HUES6 (cell line): ENCODE measurements around the gene ARHGAP19.
A peak's percentile ranks its signal among the peaks of the same experiment; 100 is the strongest.

ENCODE experiments used
- H3K27ac ChIP-seq: 2 replicates; pipeline ENCODE4 v1.7.0; 2013; ENCODE audit warnings: low read depth, mild to moderate bottlenecking, low read length, inconsistent platforms
- H3K27me3 ChIP-seq: 2 replicates; pipeline ENCODE4 v1.6.1; 2013; ENCODE audit warnings: low read length; ENCODE audit not compliant: control insufficient read depth, insufficient read depth
- H3K36me3 ChIP-seq: 2 replicates; pipeline ENCODE4 v1.6.1; 2013; ENCODE audit warnings: low read length; ENCODE audit not compliant: control insufficient read depth, insufficient read depth
- H3K4me1 ChIP-seq: 2 replicates; pipeline ENCODE4 v1.6.1; 2013; ENCODE audit warnings: low read length; ENCODE audit not compliant: control insufficient read depth, insufficient read depth
- H3K4me3 ChIP-seq: 2 replicates; pipeline ENCODE4 v1.5.1; 2013; ENCODE audit warnings: low read depth, low read length
- H3K9ac ChIP-seq: one replicate; pipeline ENCODE4 v1.6.1; 2013; ENCODE audit warnings: mild to moderate bottlenecking, low read length
- H3K9me3 ChIP-seq: 2 replicates; pipeline ENCODE4 v1.6.1; 2013; ENCODE audit warnings: low read depth, low read length; ENCODE audit not compliant: control insufficient read depth, insufficient read depth

The ARHGAP19 gene

DNA sequence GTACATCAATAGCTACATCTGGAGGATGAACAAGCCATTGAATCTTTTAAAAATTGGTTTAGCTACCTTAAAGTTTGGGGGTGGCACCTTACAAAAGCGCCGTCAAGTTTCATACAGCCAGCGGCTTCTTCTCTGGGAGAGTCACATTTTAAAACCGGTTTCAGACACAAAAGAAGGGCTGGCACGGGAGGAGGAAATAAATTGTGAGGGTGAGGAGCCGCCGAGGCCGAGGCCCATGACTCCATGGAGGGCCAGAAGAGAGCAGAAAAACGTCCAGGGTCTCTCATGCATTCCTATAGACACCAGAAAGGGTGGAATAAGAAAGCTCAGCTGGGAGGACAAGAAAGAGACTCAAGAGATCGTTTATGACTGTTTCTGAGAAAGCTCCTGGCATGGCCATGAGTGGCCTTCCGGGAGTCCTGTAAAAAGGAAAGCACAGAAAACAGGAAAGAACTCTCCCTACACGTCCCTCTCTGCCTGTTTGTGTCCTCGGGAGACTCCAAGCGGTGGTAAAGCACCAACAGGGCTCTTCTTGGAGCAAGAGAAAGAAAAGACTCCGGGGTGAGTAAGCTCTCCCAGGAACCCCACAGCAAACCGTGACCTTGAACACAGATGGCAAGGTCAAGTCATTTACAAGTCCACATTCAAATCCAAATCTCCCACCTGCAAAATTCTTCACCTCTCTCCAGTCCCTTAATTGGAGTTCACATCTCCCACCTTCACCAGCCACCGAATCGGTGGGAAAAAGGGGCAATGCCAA is 40.3 kb upstream of the ARHGAP19 start:
- Histone ChIP-seq H3K9ac (peak overlapping the region; percentile 100), H3K36me3 (peaks cover 28% of the 10 kb centered on the region), H3K4me3 (peak overlapping the region; percentile 74), H3K27ac (peak overlapping the region; percentile 48), H3K9me3 (no peaks in the 10 kb centered on the region), H3K4me1 (peaks cover 46% of the 10 kb centered on the region), H3K27me3 (no peaks in the 10 kb centered on the region)

DNA sequence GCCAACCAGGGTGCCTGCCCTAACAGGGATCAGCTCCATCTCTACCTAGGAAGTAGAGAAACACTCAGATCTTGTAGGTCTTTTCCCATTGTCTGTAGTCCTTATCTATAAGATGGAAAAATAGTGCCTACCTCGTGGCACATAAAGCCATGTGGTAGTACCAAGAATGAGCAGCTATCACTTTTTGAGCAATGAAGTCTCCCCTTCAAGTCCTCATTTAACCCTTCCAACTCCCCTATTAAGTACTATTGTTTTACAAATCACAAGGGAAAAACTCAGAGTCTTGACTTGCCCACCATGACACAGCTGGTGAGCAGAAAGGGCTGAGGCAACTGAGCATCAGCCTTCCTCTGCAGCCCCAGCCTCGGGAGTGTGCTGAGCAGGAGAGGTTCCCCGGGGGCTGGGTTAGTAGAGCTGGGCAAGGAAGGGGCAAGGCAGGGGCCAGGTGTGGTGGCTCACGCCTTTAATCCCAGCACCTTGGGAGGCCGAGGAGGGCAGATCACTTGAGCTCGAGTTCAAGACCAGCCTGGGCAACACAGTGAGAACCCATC is 38.8 kb upstream of the ARHGAP19 start:
- Histone ChIP-seq H3K27ac (no peak overlapping the region), H3K9ac (peak overlapping the region; percentile 100), H3K4me3 (peak overlapping the region; percentile 74), H3K27me3 (no peaks in the 10 kb centered on the region), H3K4me1 (peaks cover 36% of the 10 kb centered on the region), H3K36me3 (peaks cover 28% of the 10 kb centered on the region), H3K9me3 (no peaks in the 10 kb centered on the region)

DNA sequence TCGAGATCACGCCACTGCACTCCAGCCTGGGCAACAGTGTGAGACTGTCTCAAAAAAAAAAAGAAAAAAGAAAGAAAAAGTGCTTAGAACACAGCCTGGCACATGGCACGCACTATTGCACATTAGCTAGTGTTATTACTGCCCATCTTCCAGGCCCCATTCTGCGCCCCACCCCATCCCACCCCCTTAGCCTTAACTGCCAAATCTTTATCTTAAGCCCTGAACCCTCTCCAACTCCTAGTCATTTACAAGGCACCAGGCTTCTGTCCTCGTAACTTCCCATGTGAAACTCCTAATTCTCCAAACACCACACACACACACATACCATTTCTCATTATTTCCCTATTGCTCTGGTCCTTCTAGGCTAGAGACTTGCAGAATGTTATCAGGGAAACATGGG is 37.3 kb upstream of the ARHGAP19 start:
- Histone ChIP-seq H3K4me3 (0 out of 2 replicates have a peak overlapping the region, but pooled peaks have one; percentile 7), H3K9ac (no peak overlapping the region), H3K4me1 (peaks cover 32% of the 10 kb centered on the region), H3K9me3 (no peaks in the 10 kb centered on the region), H3K36me3 (peaks cover 28% of the 10 kb centered on the region), H3K27me3 (no peaks in the 10 kb centered on the region), H3K27ac (no peak overlapping the region)

DNA sequence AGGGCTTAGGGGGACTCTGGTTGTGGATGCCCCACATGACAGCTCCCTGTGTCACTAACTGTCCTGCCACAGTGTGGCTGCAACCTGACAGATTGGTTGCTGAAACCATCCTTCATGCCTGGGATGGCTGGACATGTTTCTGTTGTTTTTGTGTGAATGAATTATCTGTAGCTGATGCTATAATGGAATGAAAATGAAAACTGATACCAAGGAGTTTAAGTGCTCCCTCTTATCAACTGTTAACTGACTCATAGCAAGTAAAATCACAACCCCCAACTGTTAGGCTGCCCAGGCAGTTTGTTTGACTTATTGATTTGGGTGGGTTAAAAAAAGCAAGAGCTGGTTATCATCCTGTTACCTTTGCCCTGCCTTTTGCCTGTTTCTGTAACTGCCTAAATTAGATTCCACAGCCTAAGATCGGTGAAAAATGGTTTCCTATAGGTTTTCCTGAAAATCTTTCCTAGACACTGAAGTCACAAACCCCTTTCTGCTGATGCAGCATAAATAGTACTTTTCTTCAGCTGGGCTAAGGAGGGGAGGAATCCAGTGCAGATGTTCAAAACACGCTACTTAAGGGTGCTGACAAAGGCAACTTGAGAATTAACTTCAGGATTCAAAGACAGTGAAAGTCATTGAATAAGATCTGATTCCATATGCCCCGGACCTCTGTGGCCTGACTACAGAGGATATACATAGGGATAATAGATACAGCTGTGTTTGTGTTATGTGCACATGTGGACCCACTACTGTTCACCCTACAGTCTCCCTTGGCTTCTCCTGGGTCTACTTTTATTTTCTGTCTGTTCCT is 36.4 kb upstream of the ARHGAP19 start:
- H3K4me1 ChIP-seq: peaks cover 32% of the 10 kb centered on the region
- H3K9ac ChIP-seq: no peak overlapping the region
- H3K27me3 ChIP-seq: no peaks in the 10 kb centered on the region
- H3K9me3 ChIP-seq: no peaks in the 10 kb centered on the region
- H3K4me3 ChIP-seq: no peak overlapping the region
- peaks cover 28% of the 10 kb centered on the region for H3K36me3 ChIP-seq
- H3K27ac ChIP-seq: no peak overlapping the region

DNA sequence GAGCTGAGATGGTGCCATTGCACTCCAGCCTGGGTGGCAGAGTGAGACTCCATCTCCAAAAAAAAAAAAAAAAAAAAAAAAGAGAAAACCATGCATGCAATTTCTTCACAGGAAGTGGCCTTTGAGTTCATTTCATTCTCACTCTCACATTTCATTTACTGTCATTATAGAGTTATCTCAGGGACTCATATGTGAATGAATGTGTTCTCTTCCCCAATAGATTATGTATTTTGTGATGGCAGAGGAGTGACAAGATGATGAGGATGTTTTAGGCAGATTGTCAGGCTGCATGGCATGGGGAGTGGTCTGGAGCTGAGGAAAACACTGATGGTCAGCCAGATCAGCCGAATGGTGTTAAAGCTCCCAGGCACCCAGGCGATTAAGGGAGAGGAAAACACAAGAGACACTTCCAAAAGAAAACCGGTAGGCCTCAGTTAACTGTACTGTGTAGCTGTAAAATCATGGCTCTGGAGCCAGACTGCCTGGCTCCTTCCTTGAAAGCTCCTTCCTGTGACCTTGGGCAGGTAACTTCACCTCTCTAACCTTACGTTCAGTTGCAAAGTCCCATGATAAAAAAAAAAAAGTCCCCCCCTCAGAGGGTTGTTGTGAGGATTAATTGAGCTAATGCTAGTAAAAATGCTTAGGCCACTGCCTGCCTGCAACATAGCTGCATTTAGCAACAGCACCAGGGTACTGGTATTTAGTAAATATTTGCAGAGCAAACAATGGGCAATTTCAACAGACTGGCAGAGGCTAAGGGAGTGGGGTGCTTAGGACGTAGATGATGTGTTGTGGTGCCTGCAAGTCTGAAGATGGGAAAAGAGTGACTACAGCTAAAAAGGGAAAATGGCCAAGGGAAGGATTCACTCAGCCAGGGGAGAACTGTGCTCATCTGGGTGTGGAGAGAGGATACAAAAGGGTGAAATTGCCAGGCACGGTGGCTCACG is 35.2 kb upstream of the ARHGAP19 start:
- Histone ChIP-seq H3K27me3 (no peaks in the 10 kb centered on the region), H3K9me3 (no peaks in the 10 kb centered on the region), H3K4me3 (no peak overlapping the region), H3K36me3 (peaks cover 28% of the 10 kb centered on the region), H3K9ac (no peak overlapping the region), H3K4me1 (peaks cover 32% of the 10 kb centered on the region), H3K27ac (no peak overlapping the region)

DNA sequence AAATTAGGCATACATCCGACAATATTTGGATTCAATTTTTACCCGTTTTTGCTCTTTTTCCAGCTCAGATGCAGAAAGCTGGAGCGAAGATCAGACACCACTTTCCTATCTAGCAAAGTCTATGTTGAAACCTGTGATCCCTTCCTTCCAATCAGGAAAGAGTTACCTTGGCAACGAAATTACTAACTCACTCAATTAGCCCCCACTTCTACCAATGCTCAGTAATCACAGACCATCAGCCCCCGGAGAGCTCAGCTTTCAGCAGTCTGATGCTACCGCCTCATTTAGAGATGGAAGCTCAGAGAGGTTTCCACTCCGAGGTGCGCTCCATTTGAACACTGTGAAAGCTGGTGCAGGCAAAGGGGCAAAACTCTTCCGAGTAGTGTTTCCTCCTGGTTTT is 33.3 kb upstream of the ARHGAP19 start:
- H3K27ac ChIP-seq: no peak overlapping the region
- no peak overlapping the region for H3K9ac ChIP-seq
- H3K4me1 ChIP-seq: peaks cover 30% of the 10 kb centered on the region
- peaks cover 21% of the 10 kb centered on the region for H3K36me3 ChIP-seq
- peaks cover 16% of the 10 kb centered on the region for H3K27me3 ChIP-seq
- H3K4me3 ChIP-seq: no peak overlapping the region
- no peaks in the 10 kb centered on the region for H3K9me3 ChIP-seq

DNA sequence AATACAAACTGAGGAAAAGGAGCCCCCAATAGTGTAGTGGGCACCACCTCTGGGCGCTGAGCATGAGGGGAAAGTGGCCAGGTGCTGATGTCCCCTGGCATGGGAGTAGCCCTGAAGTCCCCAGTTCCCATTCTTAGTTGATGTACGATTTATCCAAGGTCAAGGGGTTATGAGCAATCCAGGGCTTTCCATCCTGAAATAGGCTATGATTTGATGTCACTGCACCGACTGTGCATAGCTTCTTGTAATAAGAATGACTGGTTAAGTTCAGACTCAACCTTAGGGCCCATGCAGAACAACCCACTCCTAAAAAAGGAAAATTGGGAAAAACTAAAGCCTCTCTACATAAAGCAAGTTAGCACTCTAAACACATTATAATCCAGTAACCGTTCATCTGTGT is 31.1 kb upstream of the ARHGAP19 start:
- Histone ChIP-seq H3K9me3 (no peaks in the 10 kb centered on the region), H3K4me1 (peaks cover 24% of the 10 kb centered on the region), H3K27me3 (peaks cover 27% of the 10 kb centered on the region), H3K36me3 (peaks cover 2% of the 10 kb centered on the region), H3K9ac (no peak overlapping the region), H3K4me3 (no peak overlapping the region), H3K27ac (no peak overlapping the region)

DNA sequence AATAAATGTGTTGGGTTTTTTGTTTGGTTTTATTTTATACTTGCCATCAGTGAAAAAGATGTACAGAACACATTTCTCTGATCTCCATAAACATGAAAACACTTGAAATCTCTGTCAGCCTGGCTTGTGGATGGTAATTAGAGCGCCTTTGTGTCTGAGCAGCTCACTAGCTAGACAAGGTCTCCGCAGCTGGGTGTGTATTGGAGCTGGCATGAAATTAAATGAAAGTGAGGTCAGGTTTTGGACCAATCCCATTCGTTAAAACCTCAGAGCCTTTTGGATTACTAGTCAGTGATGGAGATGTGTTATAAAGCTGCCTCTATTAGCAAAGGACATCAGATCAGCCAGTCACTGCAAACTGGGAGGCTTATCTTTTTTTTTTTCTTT is 29.4 kb upstream of the ARHGAP19 start:
- Histone ChIP-seq H3K9me3 (no peaks in the 10 kb centered on the region), H3K27ac (peak overlapping the region; percentile 48; the same call in 1 of the 2 replicates), H3K4me1 (peaks cover 17% of the 10 kb centered on the region), H3K36me3 (no peaks in the 10 kb centered on the region), H3K27me3 (peaks cover 27% of the 10 kb centered on the region), H3K9ac (peak overlapping the region; percentile 98), H3K4me3 (peak overlapping the region; percentile 82)

DNA sequence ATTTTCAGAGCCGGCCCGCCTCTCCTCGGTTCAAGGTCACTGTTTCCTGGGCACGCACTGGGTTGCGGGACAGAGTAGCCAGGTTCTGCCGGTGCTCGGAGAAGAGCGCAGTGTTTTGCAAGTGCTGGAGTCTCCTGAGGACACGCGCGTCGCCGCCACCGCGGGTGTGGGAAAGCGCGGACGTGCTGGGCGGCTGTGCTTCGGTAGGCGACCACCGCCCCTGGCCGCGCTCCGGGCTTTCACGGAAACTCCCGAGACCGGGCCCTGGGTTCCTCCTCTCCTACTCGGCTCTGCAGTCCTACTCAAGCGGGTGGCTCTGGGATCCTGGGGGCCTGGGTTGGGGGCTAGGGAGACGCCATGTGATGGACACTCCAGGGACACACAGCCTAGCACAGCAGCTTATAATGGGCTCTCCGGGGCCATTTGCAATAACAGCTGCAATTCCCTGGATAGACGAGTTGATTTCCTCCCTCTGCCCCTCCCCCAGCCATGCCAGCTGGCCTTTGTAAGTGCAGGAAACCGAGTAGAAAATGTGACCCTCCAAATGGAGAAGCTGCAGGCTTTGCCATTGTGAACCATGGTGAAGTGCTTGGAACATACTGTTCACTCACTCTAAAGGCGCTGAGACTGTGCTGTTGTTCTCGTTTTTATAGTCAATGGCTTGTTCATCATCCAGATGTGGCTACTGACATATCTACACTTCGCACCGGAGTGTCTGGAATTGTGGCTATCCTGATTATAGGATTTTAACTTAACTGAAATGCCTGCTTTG is 28.8 kb upstream of the ARHGAP19 start:
- Histone ChIP-seq H3K36me3 (no peaks in the 10 kb centered on the region), H3K4me1 (peaks cover 17% of the 10 kb centered on the region), H3K9me3 (no peaks in the 10 kb centered on the region), H3K4me3 (peak overlapping the region; percentile 82), H3K9ac (peak overlapping the region; percentile 98), H3K27me3 (peaks cover 27% of the 10 kb centered on the region), H3K27ac (peak overlapping the region; percentile 48; the same call in 1 of the 2 replicates)
